ENCODE measurements around the gene EPHA7.

DNA sequence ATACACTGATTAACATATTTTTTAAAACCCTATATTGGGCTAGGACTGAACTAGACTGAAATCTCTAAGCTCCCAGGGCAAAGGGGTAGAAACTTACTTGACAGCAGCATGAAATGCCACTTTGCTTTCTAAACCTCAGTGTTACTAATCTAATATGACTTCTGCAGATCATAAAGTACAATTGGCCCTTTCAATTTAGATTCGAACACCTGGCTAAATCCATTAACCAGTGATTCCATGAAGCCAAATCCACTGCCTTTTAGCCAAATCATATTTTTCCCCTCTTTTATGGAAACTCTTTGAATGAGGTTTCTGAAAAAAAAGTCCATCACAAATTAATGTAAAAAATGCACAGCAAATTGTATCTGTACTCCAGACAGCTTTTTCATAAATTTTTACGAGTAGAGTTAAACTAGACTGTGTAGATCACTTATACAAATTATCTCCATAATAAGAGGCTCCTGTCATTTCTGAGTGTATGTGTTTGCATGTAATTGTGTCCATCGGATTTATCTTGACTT, 25.7 kb downstream of the EPHA7 start:
- no peak for TF ChIP-seq EP300 (IDR thresholded peaks at IDR 0.05)
- TF ChIP-seq, protein P1, sequence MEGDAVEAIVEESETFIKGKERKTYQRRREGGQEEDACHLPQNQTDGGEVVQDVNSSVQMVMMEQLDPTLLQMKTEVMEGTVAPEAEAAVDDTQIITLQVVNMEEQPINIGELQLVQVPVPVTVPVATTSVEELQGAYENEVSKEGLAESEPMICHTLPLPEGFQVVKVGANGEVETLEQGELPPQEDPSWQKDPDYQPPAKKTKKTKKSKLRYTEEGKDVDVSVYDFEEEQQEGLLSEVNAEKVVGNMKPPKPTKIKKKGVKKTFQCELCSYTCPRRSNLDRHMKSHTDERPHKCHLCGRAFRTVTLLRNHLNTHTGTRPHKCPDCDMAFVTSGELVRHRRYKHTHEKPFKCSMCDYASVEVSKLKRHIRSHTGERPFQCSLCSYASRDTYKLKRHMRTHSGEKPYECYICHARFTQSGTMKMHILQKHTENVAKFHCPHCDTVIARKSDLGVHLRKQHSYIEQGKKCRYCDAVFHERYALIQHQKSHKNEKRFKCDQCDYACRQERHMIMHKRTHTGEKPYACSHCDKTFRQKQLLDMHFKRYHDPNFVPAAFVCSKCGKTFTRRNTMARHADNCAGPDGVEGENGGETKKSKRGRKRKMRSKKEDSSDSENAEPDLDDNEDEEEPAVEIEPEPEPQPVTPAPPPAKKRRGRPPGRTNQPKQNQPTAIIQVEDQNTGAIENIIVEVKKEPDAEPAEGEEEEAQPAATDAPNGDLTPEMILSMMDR (IDR thresholded peaks at IDR 0.05), result no peak
- no peak for TF ChIP-seq POLR2A (IDR thresholded peaks at IDR 0.05)
- no peak for TF ChIP-seq POLR2AphosphoS5 (IDR thresholded peaks at IDR 0.05)
